D721Med (cell line): ENCODE results near the gene EPHA3.

ENCODE experiments used
- DNase-seq: peaks from one replicate; pipeline ENCODE4 v3.0.0; 2011; ENCODE audit warnings: low spot score; ENCODE audit not compliant: insufficient read length
- FAIRE-seq: peaks from 2 replicates; lab custom pipeline; 2011; peaks lifted over from hg19 to GRCh38; lab: Jason Lieb, UNC
- TF ChIP-seq, protein P1 (sequence below): IDR thresholded peaks from 2 replicates; pipeline ENCODE4 v1.5.1; 2012; ENCODE audit warnings: mild to moderate bottlenecking, control low read depth; ENCODE audit not compliant: insufficient read depth; ENCODE audit errors: missing control alignments

EPHA3 gene

DNA sequence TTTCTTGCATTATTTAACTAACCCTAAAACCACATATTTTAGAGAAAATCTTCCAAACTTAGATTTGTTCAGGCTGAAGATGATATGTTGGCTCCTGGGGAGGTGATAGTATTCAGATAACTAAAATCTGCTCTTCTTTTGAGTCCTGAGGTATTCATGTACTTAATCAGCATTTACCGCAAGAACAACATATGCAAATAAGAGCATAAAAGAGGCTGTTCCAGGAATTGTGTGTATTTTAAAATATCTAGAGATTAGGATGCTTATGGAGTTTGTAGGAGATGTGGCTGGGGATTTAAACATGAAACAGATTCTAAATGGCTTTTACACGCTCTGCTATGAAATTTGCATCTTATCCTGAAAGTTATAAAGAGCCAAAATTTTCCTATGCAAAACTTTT, 298.2 kb downstream of the EPHA3 start:
- no peak for FAIRE-seq
- TF ChIP-seq, protein P1, sequence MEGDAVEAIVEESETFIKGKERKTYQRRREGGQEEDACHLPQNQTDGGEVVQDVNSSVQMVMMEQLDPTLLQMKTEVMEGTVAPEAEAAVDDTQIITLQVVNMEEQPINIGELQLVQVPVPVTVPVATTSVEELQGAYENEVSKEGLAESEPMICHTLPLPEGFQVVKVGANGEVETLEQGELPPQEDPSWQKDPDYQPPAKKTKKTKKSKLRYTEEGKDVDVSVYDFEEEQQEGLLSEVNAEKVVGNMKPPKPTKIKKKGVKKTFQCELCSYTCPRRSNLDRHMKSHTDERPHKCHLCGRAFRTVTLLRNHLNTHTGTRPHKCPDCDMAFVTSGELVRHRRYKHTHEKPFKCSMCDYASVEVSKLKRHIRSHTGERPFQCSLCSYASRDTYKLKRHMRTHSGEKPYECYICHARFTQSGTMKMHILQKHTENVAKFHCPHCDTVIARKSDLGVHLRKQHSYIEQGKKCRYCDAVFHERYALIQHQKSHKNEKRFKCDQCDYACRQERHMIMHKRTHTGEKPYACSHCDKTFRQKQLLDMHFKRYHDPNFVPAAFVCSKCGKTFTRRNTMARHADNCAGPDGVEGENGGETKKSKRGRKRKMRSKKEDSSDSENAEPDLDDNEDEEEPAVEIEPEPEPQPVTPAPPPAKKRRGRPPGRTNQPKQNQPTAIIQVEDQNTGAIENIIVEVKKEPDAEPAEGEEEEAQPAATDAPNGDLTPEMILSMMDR: no peak

DNA sequence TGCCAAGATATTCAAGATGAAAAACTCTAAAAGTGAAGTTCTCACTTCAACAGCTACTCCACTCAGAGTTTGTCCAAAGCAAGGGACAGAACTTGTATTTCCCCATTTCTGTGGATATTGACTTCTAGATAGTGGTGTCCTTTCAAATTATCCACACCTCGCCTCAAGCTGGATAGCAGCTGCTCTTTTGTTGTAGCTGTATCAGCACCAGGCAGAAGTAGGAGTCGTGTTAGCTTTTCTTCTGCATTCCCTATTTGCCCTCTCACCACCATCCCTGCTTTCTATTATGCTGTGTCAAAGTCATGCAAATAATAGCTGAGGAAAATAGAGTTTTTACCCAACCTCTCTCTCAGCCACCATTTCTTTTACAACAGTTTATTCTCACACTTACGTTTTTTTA, 303.8 kb downstream of the EPHA3 start:
- TF ChIP-seq, protein P1: no peak
- FAIRE-seq (no peak), DNase-seq (no peak)

More for the DNA sequence above, 298.2 kb downstream of the EPHA3 start:
- DNase-seq: no peak

DNA sequence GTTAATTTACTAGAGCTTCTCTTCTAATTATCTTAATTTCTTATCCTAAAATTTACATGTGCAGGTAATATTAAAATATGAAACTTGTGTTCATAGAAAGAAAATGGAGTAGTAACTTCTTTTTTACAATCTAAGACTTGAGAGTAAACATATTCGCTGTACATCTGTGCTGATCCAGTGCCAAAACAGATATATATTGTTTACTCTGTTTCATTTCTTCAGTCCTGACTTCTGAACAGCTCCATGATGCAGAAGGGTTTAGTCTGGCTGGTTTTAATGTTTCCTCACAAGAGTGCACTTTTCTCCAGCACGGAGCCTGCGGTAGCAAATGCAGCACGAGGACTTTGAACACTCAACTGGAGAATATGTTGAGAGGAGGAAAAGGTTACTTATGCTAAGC, 306.8 kb downstream of the EPHA3 start:
- no peak for DNase-seq
- FAIRE-seq: no peak
- TF ChIP-seq, protein P1: no peak

DNA sequence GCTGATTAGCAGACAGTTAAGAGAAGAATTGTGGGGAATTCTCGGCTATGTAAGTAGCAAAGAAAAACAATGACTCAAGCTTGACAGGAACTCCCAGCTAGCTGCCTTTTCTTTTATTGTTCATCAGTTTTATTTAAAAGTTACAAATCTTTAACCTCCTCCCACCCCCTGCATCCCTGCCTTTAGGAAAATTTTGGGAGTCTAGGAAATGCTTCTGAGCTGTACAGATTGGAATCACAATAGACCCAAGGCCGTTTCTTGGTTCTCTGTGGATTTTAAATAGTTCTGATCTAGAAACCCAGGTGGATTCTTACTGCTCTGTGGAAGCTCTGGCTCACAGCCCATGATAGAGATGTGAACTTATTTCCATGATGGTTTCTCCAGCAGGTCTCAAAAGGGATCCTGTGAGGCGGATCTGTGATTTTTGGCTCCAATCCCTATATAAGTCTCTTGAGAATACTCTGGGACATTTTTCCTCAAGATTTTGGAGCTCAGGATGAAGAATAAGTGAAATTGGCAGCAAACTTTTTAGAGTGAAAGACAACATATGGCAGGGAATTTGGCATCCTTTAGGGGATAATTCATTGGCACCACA, 312.3 kb downstream of the EPHA3 start:
- TF ChIP-seq, protein P1: no peak
- FAIRE-seq: no peak
- DNase-seq: no peak

DNA sequence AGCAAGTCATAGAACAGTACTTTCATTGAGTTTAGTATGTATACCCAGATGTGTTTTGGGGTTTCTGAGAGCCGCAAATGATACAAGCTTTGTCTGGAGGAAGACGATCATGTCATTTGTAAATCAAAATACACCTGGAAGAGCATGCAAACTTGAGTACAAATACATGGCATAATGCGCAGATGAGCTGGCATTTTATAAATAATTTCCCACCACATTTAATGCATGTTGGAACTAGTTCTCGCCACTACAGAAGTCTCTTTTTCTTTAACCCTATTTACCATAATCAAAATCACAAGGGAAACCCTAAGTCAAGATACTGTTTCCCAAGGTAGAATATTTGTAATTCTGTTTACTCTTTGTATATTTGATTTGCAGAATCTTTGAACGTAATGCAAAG, 318.6 kb downstream of the EPHA3 start:
- no peak for FAIRE-seq

DNA sequence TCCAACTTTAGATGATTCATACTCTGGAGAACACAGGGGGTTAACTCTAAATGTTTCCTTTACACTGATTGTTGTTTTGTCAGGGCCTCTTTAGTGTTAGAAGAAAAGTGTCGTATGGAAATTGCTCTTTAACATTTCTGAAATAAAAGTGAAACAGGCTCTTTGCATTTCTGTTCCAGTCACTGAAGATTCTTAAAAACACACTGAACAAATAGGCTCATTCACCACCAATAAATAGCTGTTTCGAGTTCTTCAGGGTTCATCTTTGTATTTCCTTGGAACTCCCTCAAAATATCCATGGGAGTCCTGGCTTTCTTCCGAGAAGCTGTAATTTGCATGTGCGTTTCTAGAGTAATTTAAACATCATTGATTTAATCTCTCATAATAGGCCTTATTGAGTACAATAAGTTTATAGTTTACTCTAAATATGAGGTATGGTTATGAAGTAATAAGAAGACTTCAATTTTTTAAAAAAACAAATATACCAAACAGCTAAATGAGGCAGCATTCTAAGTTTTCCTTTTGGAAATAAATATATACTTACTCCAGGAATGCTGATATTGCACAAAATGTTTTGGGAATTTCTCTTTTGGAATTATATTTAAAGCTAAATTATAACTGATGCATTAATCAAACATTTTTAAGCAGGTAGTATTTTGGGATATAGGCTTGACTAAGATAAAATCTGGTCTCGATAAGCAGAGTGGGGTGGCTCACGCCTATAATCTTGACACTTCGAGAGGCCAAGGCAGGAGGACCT, 327.4 kb downstream of the EPHA3 start:
- FAIRE-seq (no peak), DNase-seq (no peak)
- TF ChIP-seq, protein P1: no peak

More for the DNA sequence above, 318.6 kb downstream of the EPHA3 start:
- TF ChIP-seq, protein P1: no peak
- DNase-seq: no peak

DNA sequence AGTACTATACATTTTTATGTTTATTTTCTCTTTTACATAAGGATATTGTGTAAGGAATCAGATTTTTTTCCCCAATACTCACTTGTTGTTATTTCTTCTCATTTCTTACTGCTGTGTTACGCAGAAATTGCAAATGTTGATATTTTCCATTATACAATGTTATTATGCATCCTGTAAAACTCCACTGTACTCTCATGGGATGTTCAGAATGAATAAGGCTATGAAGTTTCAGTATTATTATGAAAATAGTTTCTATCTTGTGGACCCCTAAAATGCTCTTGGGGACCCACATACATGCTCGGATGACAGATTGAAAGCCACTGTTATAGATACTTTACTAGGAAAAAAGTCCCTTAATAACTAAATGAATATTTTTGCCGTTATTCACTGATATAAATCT, 329.4 kb downstream of the EPHA3 start:
- no peak for DNase-seq
- FAIRE-seq: no peak
- TF ChIP-seq, protein P1: no peak
